Gastroesophageal sphincter (tissue), 3 donors: ENCODE data around the gene STPG4.

Experiments used
- POLR2A ChIP-seq, 2 donors: fragments of 450-650 bp; IDR thresholded peaks; one replicate each; pipeline ENCODE4 v1.6.1; 2017; ENCODE audit warnings: antibody characterized with exemption in 2 of 2, mild to moderate bottlenecking in 2 of 2, moderate library complexity in 1 of 2
- POLR2AphosphoS5 ChIP-seq: sonication (generic); formaldehyde crosslinking; IDR thresholded peaks from one replicate; pipeline ENCODE4 v1.6.1; 2017; ENCODE audit warnings: antibody characterized with exemption
- TF ChIP-seq, protein P1 (sequence below), 4 experiments: fragments of 200-600 bp in 2 of 4; fragments of 450-650 bp in 2 of 4; sonication (generic) in 1 of 4; IDR thresholded peaks; one replicate each; pipeline ENCODE4 v1.5.1; 2017 to 2019; ENCODE audit warnings: antibody characterized with exemption in 4 of 4, mild to moderate bottlenecking in 2 of 4, moderate library complexity in 2 of 4

DNA sequence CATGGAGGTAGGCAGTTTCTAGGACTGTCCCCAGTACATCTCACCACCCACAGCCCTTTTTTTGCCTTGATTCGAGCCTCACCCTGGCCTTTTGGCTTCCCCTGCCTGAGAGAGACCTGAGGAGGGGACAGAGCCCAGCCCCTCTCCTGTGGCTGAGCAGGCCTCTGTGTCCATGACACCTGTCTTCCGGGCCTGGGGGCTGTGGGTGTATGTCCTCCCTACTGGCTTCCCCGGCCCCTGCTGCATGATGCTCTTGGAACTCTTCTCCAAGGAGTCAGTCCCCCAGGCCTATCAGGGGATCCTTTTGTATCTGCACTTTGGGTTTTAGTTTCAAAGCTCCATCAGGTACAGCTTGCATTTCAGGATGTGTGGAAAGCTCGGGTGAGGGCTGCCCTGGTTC lies 80.4 kb downstream of the STPG4 start:
- TF ChIP-seq POLR2A (IDR thresholded peaks at IDR 0.05) (no peak), POLR2AphosphoS5 (no peak)
- TF ChIP-seq, protein P1, sequence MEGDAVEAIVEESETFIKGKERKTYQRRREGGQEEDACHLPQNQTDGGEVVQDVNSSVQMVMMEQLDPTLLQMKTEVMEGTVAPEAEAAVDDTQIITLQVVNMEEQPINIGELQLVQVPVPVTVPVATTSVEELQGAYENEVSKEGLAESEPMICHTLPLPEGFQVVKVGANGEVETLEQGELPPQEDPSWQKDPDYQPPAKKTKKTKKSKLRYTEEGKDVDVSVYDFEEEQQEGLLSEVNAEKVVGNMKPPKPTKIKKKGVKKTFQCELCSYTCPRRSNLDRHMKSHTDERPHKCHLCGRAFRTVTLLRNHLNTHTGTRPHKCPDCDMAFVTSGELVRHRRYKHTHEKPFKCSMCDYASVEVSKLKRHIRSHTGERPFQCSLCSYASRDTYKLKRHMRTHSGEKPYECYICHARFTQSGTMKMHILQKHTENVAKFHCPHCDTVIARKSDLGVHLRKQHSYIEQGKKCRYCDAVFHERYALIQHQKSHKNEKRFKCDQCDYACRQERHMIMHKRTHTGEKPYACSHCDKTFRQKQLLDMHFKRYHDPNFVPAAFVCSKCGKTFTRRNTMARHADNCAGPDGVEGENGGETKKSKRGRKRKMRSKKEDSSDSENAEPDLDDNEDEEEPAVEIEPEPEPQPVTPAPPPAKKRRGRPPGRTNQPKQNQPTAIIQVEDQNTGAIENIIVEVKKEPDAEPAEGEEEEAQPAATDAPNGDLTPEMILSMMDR (IDR thresholded peaks at IDR 0.05): no peak
